ENCODE data around the gene FGF4. TPM values are rescaled to one million over a fixed set of nuclear protein-coding genes. Genes with fewer than 3 reads are reported as not detected.
"Not testable (repeated sequence)": the region's sequence is repeated elsewhere in the genome, so short reads cannot be mapped to it uniquely, and the experiment has no call there.

FGF4 gene
- total RNA-seq, 1 experiment from 2014 or later = not detected

- DNase-seq (ENCODE audit: low spot score) = peak; percentile 28
- Histone ChIP-seq H3K27ac (ENCODE audit: low read depth, low read length, poor library complexity, severe bottlenecking) (no peak overlapping the region), H3K27me3 (replicated peaks; ENCODE audit: insufficient read depth, low read depth, low read length, poor library complexity) (peaks cover 64% of the 10 kb centered on the region), H3K36me3 (ENCODE audit: insufficient read depth, low read length, poor library complexity, severe bottlenecking) (no peaks in the 10 kb centered on the region), H3K9me3 (ENCODE audit: low read depth, low read length, poor library complexity, severe bottlenecking) (no peaks in the 10 kb centered on the region), H3K4me1 (ENCODE audit: insufficient read depth, low read length, poor library complexity, severe bottlenecking) (no peaks in the 10 kb centered on the region), H3K4me3 (ENCODE audit: low read depth, low read length, poor library complexity, severe bottlenecking) (no peak overlapping the region)
- CTCF ChIA-PET = no interaction called here
- POLR2A ChIA-PET (ENCODE audit: low non-redundant PET) = interaction anchor here (0.7 kb wide), 1 partner anchor 720 kb away, joined by 7 read pairs; no protein-coding TSS in a partner anchor
- intact Hi-C loops (cut with micrococcal nuclease; ENCODE audit: unreplicated experiment) = no loop called here
- BruUV-seq (replicated peaks) = no TSS peak
- TF ChIP-seq CTCF (conservative IDR thresholded peaks at IDR 0.05; ENCODE audit: low read depth, low read length) (no peak), EZH2 (IDR thresholded peaks at IDR 0.05; ENCODE audit: borderline replicate concordance, low read depth, low read length, poor library complexity, severe bottlenecking) (no peak)
These were observed 4.6 kb downstream of the FGF4 start for GRCh38 chr11:69770540-69770939.

- no TSS peak for BruUV-seq (replicated peaks)
- Histone ChIP-seq H3K9me3 (ENCODE audit: low read depth, low read length, poor library complexity, severe bottlenecking) (no peaks in the 10 kb centered on the region), H3K27me3 (replicated peaks; ENCODE audit: insufficient read depth, low read depth, low read length, poor library complexity) (peaks cover 18% of the 10 kb centered on the region), H3K4me3 (ENCODE audit: low read depth, low read length, poor library complexity, severe bottlenecking) (no peak overlapping the region), H3K36me3 (ENCODE audit: insufficient read depth, low read length, poor library complexity, severe bottlenecking) (no peaks in the 10 kb centered on the region), H3K27ac (ENCODE audit: low read depth, low read length, poor library complexity, severe bottlenecking) (no peak overlapping the region), H3K4me1 (ENCODE audit: insufficient read depth, low read length, poor library complexity, severe bottlenecking) (no peaks in the 10 kb centered on the region)
- DNase-seq (ENCODE audit: low spot score) = no peak
- no peak for TF ChIP-seq EZH2 (IDR thresholded peaks at IDR 0.05; ENCODE audit: borderline replicate concordance, low read depth, low read length, poor library complexity, severe bottlenecking)
- no peak for TF ChIP-seq CTCF (conservative IDR thresholded peaks at IDR 0.05; ENCODE audit: low read depth, low read length)
- CTCF ChIA-PET = no interaction called here
- POLR2A ChIA-PET (ENCODE audit: low non-redundant PET) = no interaction called here
- intact Hi-C loops (cut with micrococcal nuclease; ENCODE audit: unreplicated experiment) = no loop called here
These were observed 9.6 kb downstream of the FGF4 start for GRCh38 chr11:69765498-69765995.

- H3K9me3 ChIP-seq (ENCODE audit: low read depth, low read length, poor library complexity, severe bottlenecking); DNase-seq (ENCODE audit: low spot score); BruUV-seq (replicated peaks); CTCF ChIA-PET; H3K4me1 ChIP-seq (ENCODE audit: insufficient read depth, low read length, poor library complexity, severe bottlenecking); H3K36me3 ChIP-seq (ENCODE audit: insufficient read depth, low read length, poor library complexity, severe bottlenecking); intact Hi-C loops (cut with micrococcal nuclease; ENCODE audit: unreplicated experiment); H3K4me3 ChIP-seq (ENCODE audit: low read depth, low read length, poor library complexity, severe bottlenecking); H3K27ac ChIP-seq (ENCODE audit: low read depth, low read length, poor library complexity, severe bottlenecking); POLR2A ChIA-PET (ENCODE audit: low non-redundant PET): not testable (repeated sequence)
- peaks cover 12% of the 10 kb centered on the region for H3K27me3 ChIP-seq (replicated peaks; ENCODE audit: insufficient read depth, low read depth, low read length, poor library complexity)
These were observed 10.2 kb downstream of the FGF4 start for GRCh38 chr11:69764918-69765317.

- no peak for DNase-seq (ENCODE audit: low spot score)
- POLR2A ChIA-PET (ENCODE audit: low non-redundant PET) = no interaction called here
- CTCF ChIA-PET = no interaction called here
- H3K9me3 ChIP-seq (ENCODE audit: low read depth, low read length, poor library complexity, severe bottlenecking) = no peaks in the 10 kb centered on the region
- TF ChIP-seq EZH2 (IDR thresholded peaks at IDR 0.05; ENCODE audit: borderline replicate concordance, low read depth, low read length, poor library complexity, severe bottlenecking) (no peak), CTCF (conservative IDR thresholded peaks at IDR 0.05; ENCODE audit: low read depth, low read length) (no peak)
- peaks cover 4% of the 10 kb centered on the region for H3K27me3 ChIP-seq (replicated peaks; ENCODE audit: insufficient read depth, low read depth, low read length, poor library complexity)
- H3K27ac ChIP-seq (ENCODE audit: low read depth, low read length, poor library complexity, severe bottlenecking) = no peak overlapping the region
- BruUV-seq (replicated peaks) = no TSS peak
- H3K4me3 ChIP-seq (ENCODE audit: low read depth, low read length, poor library complexity, severe bottlenecking) = no peak overlapping the region
- intact Hi-C loops (cut with micrococcal nuclease; ENCODE audit: unreplicated experiment) = no loop called here
- H3K4me1 ChIP-seq (ENCODE audit: insufficient read depth, low read length, poor library complexity, severe bottlenecking) = no peaks in the 10 kb centered on the region
- H3K36me3 ChIP-seq (ENCODE audit: insufficient read depth, low read length, poor library complexity, severe bottlenecking) = no peaks in the 10 kb centered on the region
These were observed 14.8 kb downstream of the FGF4 start for GRCh38 chr11:69760319-69760718.
